Sciatic nerve (tissue), 2 donors: ENCODE results near the gene PPP1R17. TPM values are rescaled to one million over a fixed set of nuclear protein-coding genes. Genes with fewer than 3 reads are reported as not detected.
A peak's percentile ranks its signal among the peaks of the same experiment; 100 is the strongest.

ENCODE experiments used
- ATAC-seq: fragments of 200-7000 bp; cut with Tn5 transposase; one replicate; pipeline ENCODE4 v1.9.1; 2020; ENCODE audit warnings: mild to moderate bottlenecking, moderate library complexity
- DNase-seq: peaks from one replicate; pipeline ENCODE4 v3.0.0-alpha.2; 2020; ENCODE audit warnings: low spot score
- intact Hi-C: fragments of 100-400 bp; cut with DNase I; formaldehyde crosslinking; loops from one replicate; pipeline ENCODE4 v1.14.2; 2022
- total RNA-seq: library from RNA; stranded (reverse); fragmentation: NEBNext Ultra II Directional; extraction: Animal tissue kit (Norgen Biotek cat#: 25700); gene quantifications from one replicate; pipeline ENCODE4 v1.2.1, GENCODE V29; 2021
- donor health status: DM: no; HTN: no; CAD: no.
- donor health status: DM: no; HTN: no; CAD: no.

Gene PPP1R17
- total RNA-seq, 1 donor from 2014 or later, result not detected

GRCh38 chr7:31692871-31693270 lies 5.9 kb downstream of the PPP1R17 start:
- intact Hi-C loops, result no loop called here
- no peak for DNase-seq
- no peak for ATAC-seq

- DNase-seq (no peak), ATAC-seq (no peak)
- intact Hi-C loops, result no loop called here
Measured at GRCh38 chr7:31695859-31696614, 9.0 kb downstream of the PPP1R17 start.

GRCh38 chr7:31699050-31699449 lies 12.0 kb downstream of the PPP1R17 start:
- no peak for ATAC-seq
- intact Hi-C loops, result no loop called here
- no peak for DNase-seq

GRCh38 chr7:31702354-31702753 lies 15.3 kb downstream of the PPP1R17 start:
- DNase-seq (no peak), ATAC-seq (no peak)
- intact Hi-C loops, result no loop called here

GRCh38 chr7:31705377-31705776 lies 18.4 kb downstream of the PPP1R17 start:
- no peak for DNase-seq
- no peak for ATAC-seq
- intact Hi-C loops, result no loop called here

- DNase-seq (no peak), ATAC-seq (no peak)
- intact Hi-C loops, result no loop called here
Measured at GRCh38 chr7:31707089-31707488, 20.1 kb downstream of the PPP1R17 start.

GRCh38 chr7:31710171-31710570 lies 23.2 kb downstream of the PPP1R17 start:
- intact Hi-C loops, result no loop called here
- ATAC-seq, result no peak
- no peak for DNase-seq

GRCh38 chr7:31716355-31716754 lies 29.3 kb downstream of the PPP1R17 start:
- DNase-seq (no peak), ATAC-seq (no peak)
- intact Hi-C loops, result no loop called here

- DNase-seq (no peak), ATAC-seq (no peak)
- intact Hi-C loops, result no loop called here
Measured at GRCh38 chr7:31720366-31720765, 33.4 kb downstream of the PPP1R17 start.

GRCh38 chr7:31724696-31725095 lies 37.7 kb downstream of the PPP1R17 start:
- DNase-seq, result no peak
- intact Hi-C loops, result no loop called here
- ATAC-seq, result no peak

- intact Hi-C loops, result no loop called here
- DNase-seq (no peak), ATAC-seq (no peak)
Measured at GRCh38 chr7:31729195-31729804, 42.3 kb downstream of the PPP1R17 start.

- intact Hi-C loops, result no loop called here
- no peak for DNase-seq
- ATAC-seq, result no peak
Measured at GRCh38 chr7:31734456-31734855, 47.4 kb downstream of the PPP1R17 start.

- DNase-seq (peak; percentile 77), ATAC-seq (peak; percentile 73)
- intact Hi-C loops, result no loop called here
Measured at GRCh38 chr7:31735991-31736982, 49.3 kb downstream of the PPP1R17 start.

- DNase-seq, result no peak
- ATAC-seq, result no peak
- intact Hi-C loops, result loop anchor here (10.0 kb wide), 2 partner anchors 463 to 623 kb away; no protein-coding TSS in a partner anchor
Measured at GRCh38 chr7:31741852-31742251, 54.8 kb downstream of the PPP1R17 start.

GRCh38 chr7:31744294-31744874 lies 57.4 kb downstream of the PPP1R17 start:
- ATAC-seq, result peak; percentile 65
- DNase-seq, result peak; percentile 77
- intact Hi-C loops, result loop anchor here (10.0 kb wide), 2 partner anchors 460 to 620 kb away; no protein-coding TSS in a partner anchor

GRCh38 chr7:31747553-31747952 lies 60.5 kb downstream of the PPP1R17 start:
- intact Hi-C loops, result loop anchor here (10.0 kb wide), 2 partner anchors 457 to 617 kb away; no protein-coding TSS in a partner anchor

GRCh38 chr7:31748084-31748483 lies 61.1 kb downstream of the PPP1R17 start:
- intact Hi-C loops, result loop anchor here (10.0 kb wide), 2 partner anchors 457 to 617 kb away; no protein-coding TSS in a partner anchor
- ATAC-seq (no peak), DNase-seq (no peak)

More at GRCh38 chr7:31747553-31747952, 60.5 kb downstream of the PPP1R17 start:
- no peak for DNase-seq
- no peak for ATAC-seq

- intact Hi-C loops, result no loop called here
- ATAC-seq, result no peak
- DNase-seq, result no peak
Measured at GRCh38 chr7:31751726-31752125, 64.7 kb downstream of the PPP1R17 start.
